HCT116 (cell line): ENCODE results near the gene SH3BP1. TPM values are rescaled to one million over a fixed set of nuclear protein-coding genes. Genes with fewer than 3 reads are reported as not detected.
A peak's percentile ranks its signal among the peaks of the same experiment; 100 is the strongest.

Source experiments
- ATAC-seq: fragments of 200-7000 bp; cut with Tn5 transposase; 2 replicates; pipeline ENCODE4 v1.9.1; 2020; ENCODE audit warnings: mild to moderate bottlenecking, moderate library complexity
- BruUV-seq: library from RNA; stranded (reverse); fragments of 400-500 nt; replicated peaks from 2 replicates; lab custom pipeline; 2021; lab: Mats Ljungman, UMichigan
- CTCF ChIA-PET: fragments of 300-600 bp; sonication (Branson Sonifier 250); formaldehyde crosslinking; loops from one replicate; lab custom pipeline; 2021; ENCODE audit warnings: antibody characterized with exemption; lab: Charles Lee
- POLR2A ChIA-PET: fragments of 300-600, 350-600 bp; sonication (Branson Sonifier 250); formaldehyde crosslinking; loops from one replicate; lab custom pipeline; 2021; ENCODE audit warnings: antibody characterized with exemption; lab: Charles Lee
- RAD21 ChIA-PET, 2 experiments: fragments of 300-600 bp; sonication (Branson Sonifier 250); formaldehyde crosslinking; loops; one replicate each; lab custom pipeline; 2023; ENCODE audit warnings: low total read pairs in 2 of 2; ENCODE audit not compliant: uncharacterized antibody in 2 of 2, unreplicated experiment in 2 of 2, low non-redundant PET in 1 of 2; lab: Charles Lee
- DNase-seq: peaks from one replicate; pipeline ENCODE4 v3.0.0-alpha.2; 2010; ENCODE audit warnings: low read depth, low spot score
- H2AFZ ChIP-seq: fragments of 200-600 bp; shearing (Covaris generic), sonication (generic); 2 replicates; pipeline ENCODE4 v1.6.1; 2017; ENCODE audit warnings: low read depth, mixed run types, mixed read lengths, antibody characterized with exemption, low read length; ENCODE audit not compliant: poor library complexity, severe bottlenecking
- H3K27ac ChIP-seq: 2 replicates; pipeline ENCODE4 v1.5.1; 2012; ENCODE audit warnings: low read depth, low read length
- H3K27me3 ChIP-seq: fragments of 200-600 bp; sonication (generic); 2 replicates; pipeline ENCODE4 v1.6.1; 2016; ENCODE audit warnings: mixed run types, low read length, mixed read lengths; ENCODE audit not compliant: insufficient read depth
- H3K36me3 ChIP-seq, 2 experiments: fragments of 200-500 bp in 1 of 2; fragments of 200-600 bp in 1 of 2; sonication (Bioruptor generic) in 1 of 2; sonication (generic) in 1 of 2; 2 replicates each; pipeline versions ENCODE4 v1.5.1 to v1.6.1; 2014 to 2016; ENCODE audit warnings: low read length in 2 of 2, inconsistent platforms in 1 of 2, mixed read lengths in 1 of 2, mixed run types in 1 of 2; ENCODE audit not compliant: insufficient read depth in 2 of 2, control insufficient read depth in 1 of 2
- H3K4me1 ChIP-seq, 2 experiments: fragments of 200-600 bp in 1 of 2; sonication (generic) in 1 of 2; 2 replicates each; pipeline versions ENCODE4 v1.5.1 to v1.6.1; 2012 to 2017; ENCODE audit warnings: low read length in 2 of 2, inconsistent platforms in 1 of 2, mild to moderate bottlenecking in 1 of 2, mixed read lengths in 1 of 2, mixed run types in 1 of 2, moderate library complexity in 1 of 2; ENCODE audit not compliant: insufficient read depth in 2 of 2, control insufficient read depth in 1 of 2
- H3K4me2 ChIP-seq: fragments of 200-600 bp; sonication (generic); 2 replicates; pipeline ENCODE4 v1.6.1; 2017; ENCODE audit warnings: mixed run types, low read length, mixed read lengths
- H3K4me3 ChIP-seq, 2 experiments: fragments of 200-600 bp in 1 of 2; sonication (generic) in 1 of 2; replicated peaks in 1 of 2; 2 replicates each; pipeline ENCODE4 v1.5.1; 2011 to 2016; ENCODE audit warnings: low read length in 2 of 2, control low read depth in 1 of 2, low read depth in 1 of 2, mild to moderate bottlenecking in 1 of 2, mixed read lengths in 1 of 2, mixed run types in 1 of 2
- H3K79me2 ChIP-seq: fragments of 200-600 bp; sonication (generic); 2 replicates; pipeline ENCODE4 v1.6.1; 2017; ENCODE audit warnings: mild to moderate bottlenecking, mixed run types, low read length, moderate library complexity, mixed read lengths; ENCODE audit not compliant: insufficient read depth
- H3K9ac ChIP-seq: fragments of 200-600 bp; sonication (generic); 2 replicates; pipeline ENCODE4 v1.6.1; 2016; ENCODE audit warnings: low read length, mixed read lengths
- H3K9me2 ChIP-seq: fragments of 200-600 bp; sonication (generic), shearing (Covaris generic); 2 replicates; pipeline ENCODE4 v1.6.1; 2017; ENCODE audit warnings: mixed run types, mild to moderate bottlenecking, moderate library complexity; ENCODE audit not compliant: insufficient read depth
- H3K9me3 ChIP-seq, 2 experiments: fragments of 200-500 bp in 1 of 2; fragments of 200-600 bp in 1 of 2; sonication (Bioruptor generic) in 1 of 2; sonication (generic) in 1 of 2; 2 replicates each; pipeline ENCODE4 v1.6.1; 2014 to 2017; ENCODE audit warnings: low read length in 2 of 2, mixed read lengths in 2 of 2, inconsistent platforms in 1 of 2, low read depth in 1 of 2, mild to moderate bottlenecking in 1 of 2, mixed run types in 1 of 2, moderate library complexity in 1 of 2; ENCODE audit not compliant: control insufficient read depth in 1 of 2, insufficient read depth in 1 of 2
- H4K20me1 ChIP-seq: fragments of 200-600 bp; sonication (generic), shearing (Covaris generic); 2 replicates; pipeline ENCODE4 v1.6.1; 2017; ENCODE audit warnings: mixed run types, mild to moderate bottlenecking, moderate library complexity; ENCODE audit not compliant: insufficient read depth
- ATF3 ChIP-seq: IDR thresholded peaks from 2 replicates; pipeline ENCODE4 v1.6.1; 2012
- EZH2 ChIP-seq: fragments of 200-600 bp; sonication (generic); IDR thresholded peaks from 2 replicates; pipeline ENCODE4 v1.6.1; 2017; ENCODE audit warnings: antibody characterized with exemption, mixed run types
- EZH2phosphoT487 ChIP-seq: fragments of 200-600 bp; IDR thresholded peaks from 2 replicates; pipeline ENCODE4 v1.6.1; 2018; ENCODE audit warnings: antibody characterized with exemption, borderline replicate concordance
- JUND ChIP-seq: IDR thresholded peaks from 2 replicates; pipeline ENCODE4 v1.6.1; 2012
- SP1 ChIP-seq: IDR thresholded peaks from 2 replicates; pipeline ENCODE4 v1.6.1; 2012; ENCODE audit warnings: low read depth
- SRF ChIP-seq: IDR thresholded peaks from 2 replicates; pipeline ENCODE4 v1.6.1; 2012; ENCODE audit warnings: low read depth
- TCF7L2 ChIP-seq: IDR thresholded peaks from 2 replicates; pipeline ENCODE4 v1.7.0; 2011; ENCODE audit warnings: borderline replicate concordance, inconsistent platforms; ENCODE audit not compliant: insufficient read depth, insufficient read length; ENCODE audit errors: extremely low read depth
- ZNF274 ChIP-seq: fragments of 200-500 bp; sonication (Bioruptor generic); IDR thresholded peaks from 2 replicates; pipeline ENCODE4 v1.6.1; 2014; ENCODE audit warnings: mild to moderate bottlenecking, low read depth, low read length, inconsistent platforms
- intact Hi-C: fragments of 100-400 bp; cut with micrococcal nuclease; formaldehyde crosslinking; loops from 2 replicates; pipeline ENCODE4 v1.10.0; 2022
- total RNA-seq: library from RNA; stranded (reverse); gene quantifications from one replicate; pipeline ENCODE4 v1.2.1, GENCODE V29; 2021; ENCODE audit not compliant: unreplicated experiment

Gene SH3BP1
- total RNA-seq, 1 experiment from 2014 or later, result 48.4 TPM

- TF ChIP-seq ZNF274 (no peak), EZH2phosphoT487 (no peak), JUND (no peak)
Measured at GRCh38 chr22:37640591-37641560, 1.4 kb downstream of the SH3BP1 start (continued).

GRCh38 chr22:37641561-37641949 lies 2.1 kb downstream of the SH3BP1 start:
- Histone ChIP-seq H3K27ac (no peak overlapping the region), H3K27me3 (no peaks in the 10 kb centered on the region), H3K9me2 (no peaks in the 10 kb centered on the region), H2AFZ (no peak overlapping the region), H3K4me2 (peak overlapping the region; percentile 96), H3K4me3 (no peak overlapping the region), H3K9me3 (no peaks in the 10 kb centered on the region), H3K4me1 (peaks cover 26 to 60% of the 10 kb centered on the region in 2 experiments; a peak in 3 of 4 replicates), H3K36me3 (peaks cover 4 to 21% of the 10 kb centered on the region in 2 experiments; a peak in 1 of 4 replicates), H3K9ac (no peak overlapping the region), H3K79me2 (peaks cover 14% of the 10 kb centered on the region), H4K20me1 (no peaks in the 10 kb centered on the region)
- no TSS peak for BruUV-seq
- no peak for TF ChIP-seq SP1
- TF ChIP-seq ATF3, result no peak
- no peak for TF ChIP-seq TCF7L2
- TF ChIP-seq EZH2, result no peak
- no peak for TF ChIP-seq SRF
- no peak for TF ChIP-seq EZH2phosphoT487
- ChIA-PET RAD21 (no interaction called here), CTCF (interaction anchor here (0.9 to 2.7 kb wide), 6 partner anchors 16 to 153 kb away, joined by 3 to 21 read pairs (median 10); partner anchors contain the start of gene LGALS1), POLR2A (interaction anchor here (1.0 to 3.6 kb wide), 2 partner anchors 16 to 35 kb away, joined by 4 to 21 read pairs; partner anchors contain the start of genes LGALS1 and PDXP)
- intact Hi-C loops, result no loop called here
- no peak for ATAC-seq
- DNase-seq, result no peak
